HG02623 (cell line): ENCODE results near the gene SYT1.

Source experiments
- ATAC-seq: cut with Tn5 transposase; IDR thresholded peaks from one replicate; pipeline ENCODE4 v1.9.1; 2021; ENCODE audit warnings: moderate library complexity; ENCODE audit not compliant: unreplicated experiment

SYT1 gene

DNA sequence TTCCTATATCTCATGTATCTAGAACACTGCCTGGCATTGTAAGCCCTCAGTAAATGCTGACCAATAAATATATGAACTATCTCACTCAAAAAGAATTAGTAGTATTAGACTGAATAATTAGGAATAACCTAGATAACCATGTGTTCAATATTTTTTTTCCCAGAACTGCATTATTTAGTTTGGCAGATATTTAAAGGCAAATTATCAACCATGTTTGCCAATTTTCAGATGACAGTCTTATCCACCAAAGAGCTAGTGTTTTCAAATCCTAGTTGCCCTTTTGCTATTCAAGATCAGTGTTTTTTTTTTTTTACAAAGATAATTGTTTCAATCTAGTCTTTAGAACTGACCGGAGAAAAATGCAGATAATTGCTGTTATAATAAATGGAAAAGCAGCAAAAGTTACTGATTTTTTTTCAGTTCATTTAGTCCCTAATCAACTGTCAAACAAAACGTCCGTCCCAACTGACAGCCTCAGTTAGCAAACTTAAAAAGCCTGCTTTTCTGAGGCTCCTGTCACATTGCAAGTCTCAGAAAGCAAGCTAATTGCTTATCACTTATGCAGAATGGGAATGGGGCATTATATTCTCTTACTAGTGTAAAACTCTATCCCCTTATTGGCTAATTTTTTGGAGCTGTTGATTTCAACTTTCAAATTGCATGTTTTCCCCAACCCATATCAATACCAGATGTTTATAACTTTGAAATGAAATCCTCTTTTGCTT lies 623.0 kb downstream of the SYT1 start:
- ATAC-seq = no peak
